B cell (primary cell): ENCODE results near the gene FBLN7. TPM values are rescaled to one million over a fixed set of nuclear protein-coding genes. Genes with fewer than 3 reads are reported as not detected.

Experiments used
- ATAC-seq: fragments of 200-7000 bp; cut with Tn5 transposase; one replicate; pipeline ENCODE4 v1.10.0; 2021; ENCODE audit warnings: low read depth, mild to moderate bottlenecking, moderate number of reproducible peaks, moderate library complexity
- CTCF ChIA-PET: fragments of 350-600 bp; sonication (Branson Sonifier 250); formaldehyde crosslinking; loops from one replicate; lab custom pipeline; 2021; ENCODE audit warnings: antibody characterized with exemption, inconsistent platforms; lab: Charles Lee
- POLR2A ChIA-PET: fragments of 350-600 bp; sonication (Branson Sonifier 250); formaldehyde crosslinking; loops from one replicate; lab custom pipeline; 2021; ENCODE audit warnings: antibody characterized with exemption; lab: Charles Lee
- DNase-seq: peaks from one replicate; pipeline ENCODE4 v3.0.0; 2013
- H2AFZ ChIP-seq: 2 replicates; pipeline ENCODE4 v1.6.1; 2012; ENCODE audit warnings: mild to moderate bottlenecking, low read depth, low read length; ENCODE audit not compliant: insufficient read depth, poor library complexity, severe bottlenecking
- H3K27ac ChIP-seq, 2 donors: 1 replicate in 1 of 2; 2 replicates in 1 of 2; pipeline ENCODE4 v1.5.1; 2012 to 2013; ENCODE audit warnings: low read length in 2 of 2, mild to moderate bottlenecking in 2 of 2, moderate library complexity in 1 of 2
- H3K27me3 ChIP-seq, 4 experiments: fragments of 200-600 bp in 1 of 4; sonication (generic) in 1 of 4; replicated peaks in 1 of 4; 1 replicate in 2 of 4; 2 replicates in 2 of 4; pipeline versions ENCODE4 v1.6.1 to v1.7.0; 2013 to 2016; ENCODE audit warnings: low read length in 3 of 4, mild to moderate bottlenecking in 2 of 4, mixed read lengths in 1 of 4, moderate library complexity in 1 of 4; ENCODE audit not compliant: insufficient read depth in 4 of 4, control insufficient read depth in 3 of 4; ENCODE audit errors: control extremely low read depth in 1 of 4
- H3K36me3 ChIP-seq, 2 experiments: replicated peaks in 1 of 2; 1 replicate in 1 of 2; 2 replicates in 1 of 2; pipeline versions ENCODE4 v1.6.1 to v1.7.1; 2013; ENCODE audit warnings: low read length in 1 of 2; ENCODE audit not compliant: insufficient read depth in 2 of 2, control insufficient read depth in 1 of 2; ENCODE audit errors: control extremely low read depth in 1 of 2, extremely low read depth in 1 of 2
- H3K4me1 ChIP-seq, 2 donors: fragments of 200-600 bp in 1 of 2; sonication (generic) in 1 of 2; 1 replicate in 1 of 2; 2 replicates in 1 of 2; pipeline versions ENCODE4 v1.5.1 to v1.6.1; 2013 to 2017; ENCODE audit warnings: low read length in 2 of 2; ENCODE audit not compliant: control insufficient read depth in 2 of 2, insufficient read depth in 2 of 2
- H3K4me2 ChIP-seq: replicated peaks from 2 replicates; pipeline ENCODE3; 2012; ENCODE audit warnings: mild to moderate bottlenecking, low read depth, low read length; ENCODE audit not compliant: poor library complexity, severe bottlenecking
- H3K4me3 ChIP-seq, 5 experiments: fragments of 200-600 bp in 1 of 5; sonication (generic) in 1 of 5; 1 replicate in 3 of 5; 2 replicates in 2 of 5; pipeline versions ENCODE4 v1.5.1 to v1.7.0; 2011 to 2016; ENCODE audit warnings: low read length in 4 of 5, mild to moderate bottlenecking in 4 of 5, low read depth in 2 of 5, control low read depth in 1 of 5, moderate library complexity in 1 of 5; ENCODE audit not compliant: insufficient read depth in 1 of 5; ENCODE audit errors: control extremely low read depth in 1 of 5, extremely low read depth in 1 of 5
- H3K79me2 ChIP-seq: fragments of 200-600 bp; sonication (generic); one replicate; pipeline ENCODE4 v1.6.0; 2016; ENCODE audit warnings: low read length; ENCODE audit not compliant: control insufficient read depth, insufficient read depth
- H3K9ac ChIP-seq: fragments of 200-600 bp; sonication (generic); 2 replicates; pipeline ENCODE4 v1.6.1; 2017; ENCODE audit warnings: mild to moderate bottlenecking, low read length, moderate library complexity
- H3K9me3 ChIP-seq, 3 donors: one replicate each; pipeline versions ENCODE4 v1.6.1 to v1.7.1; 2013; ENCODE audit warnings: low read length in 2 of 3; ENCODE audit not compliant: control insufficient read depth in 2 of 3, insufficient read depth in 1 of 3; ENCODE audit errors: control extremely low read depth in 1 of 3
- H4K20me1 ChIP-seq: 2 replicates; pipeline ENCODE4 v1.6.0; 2012; ENCODE audit warnings: mild to moderate bottlenecking, low read length; ENCODE audit not compliant: insufficient read depth, control insufficient read depth, poor library complexity, severe bottlenecking
- H3K27ac Mint-ChIP-seq: one replicate; pipeline ENCODE4 v1.8.0; 2021; ENCODE audit warnings: mixed read lengths
- H3K27me3 Mint-ChIP-seq: one replicate; pipeline ENCODE4 v1.8.0; 2021; ENCODE audit warnings: mixed read lengths
- H3K4me1 Mint-ChIP-seq: one replicate; pipeline ENCODE4 v1.8.0; 2021; ENCODE audit warnings: mixed read lengths
- H3K4me3 Mint-ChIP-seq: one replicate; pipeline ENCODE4 v1.8.0; 2021; ENCODE audit warnings: mixed read lengths
- H3K9me3 Mint-ChIP-seq: one replicate; pipeline ENCODE4 v1.8.0; 2022; ENCODE audit warnings: mixed read lengths; ENCODE audit not compliant: insufficient read depth
- CTCF ChIP-seq: fragments of 200-600 bp; IDR thresholded peaks from one replicate; pipeline ENCODE4 v1.8.0; 2022; ENCODE audit warnings: antibody characterized with exemption, mild to moderate bottlenecking
- EZH2 ChIP-seq: IDR thresholded peaks from 2 replicates; pipeline ENCODE4 v1.6.1; 2012; ENCODE audit warnings: borderline replicate concordance, low read depth, mild to moderate bottlenecking, moderate library complexity, low read length; ENCODE audit not compliant: insufficient read depth, poor library complexity, severe bottlenecking
- WGBS: methylation state at CpG from one replicate; pipeline ENCODE4 v1.1.5; 2013; ENCODE audit warnings: missing lambda C conversion rate; ENCODE audit not compliant: insufficient coverage; 5-methylcytosine and 5-hydroxymethylcytosine counted together
- intact Hi-C: fragments of 100-400 bp; cut with micrococcal nuclease; formaldehyde crosslinking; loops from one replicate; pipeline ENCODE4 v1.10.0; 2022
- polyA plus RNA-seq: library from polyadenylated mRNA; depleted of rRNA; stranded (reverse); fragments of >200 nt; gene quantifications from 2 replicates; pipeline ENCODE4 v1.2.3, GENCODE V29; 2012
- total RNA-seq, 2 donors: library from RNA; stranded (reverse); fragments of 120-200 nt in 1 of 2; gene quantifications; 1 replicate in 1 of 2; 2 replicates in 1 of 2; pipeline versions ENCODE4 v1.2.3 to v1.2.4, GENCODE V29; 2013 to 2022

Gene FBLN7
- total and polyA plus RNA-seq, 2 donors (not counting 1 experiment from before 2014, with no cell fraction given), result 0.13 to 1.1 TPM

GRCh38 chr2:112216167-112216566, 78.0 kb downstream of the FBLN7 start:
- ChIA-PET CTCF (interaction anchor here (0.7 kb wide), 1 partner anchor 56 kb away, joined by 3 read pairs; no protein-coding TSS in a partner anchor), POLR2A (no interaction called here)
- Histone ChIP-seq H3K4me3 (no peak overlapping the region), H4K20me1 (no peaks in the 10 kb centered on the region), H3K27ac (no peak overlapping the region), H3K27me3 (no peaks in the 10 kb centered on the region), H3K9me3 (peaks cover 0 to 8% (median 6%) of the 10 kb centered on the region in 3 donors), H3K4me2 (no peak overlapping the region), H3K79me2 (no peaks in the 10 kb centered on the region), H2AFZ (no peak overlapping the region), H3K9ac (no peak overlapping the region), H3K36me3 (peaks cover 9 to 16% of the 10 kb centered on the region in 2 experiments), H3K4me1 (no peaks in the 10 kb centered on the region)
- H3K9me3 Mint-ChIP-seq, result peaks cover 5% of the 10 kb centered on the region
- TF ChIP-seq CTCF (no peak), EZH2 (no peak)
- no peak overlapping the region for H3K4me3 Mint-ChIP-seq
- no peaks in the 10 kb centered on the region for H3K27me3 Mint-ChIP-seq
- ATAC-seq, result no peak
- intact Hi-C loops, result no loop called here
- H3K27ac Mint-ChIP-seq, result no peak overlapping the region
- no peaks in the 10 kb centered on the region for H3K4me1 Mint-ChIP-seq
- WGBS, result 100% methylated on average over 3 of the region's 3 CpGs
- no peak for DNase-seq

- no peak for TF ChIP-seq CTCF
- TF ChIP-seq EZH2, result no peak
- Histone ChIP-seq H4K20me1 (no peaks in the 10 kb centered on the region), H2AFZ (no peak overlapping the region), H3K4me2 (no peak overlapping the region), H3K27ac (no peak overlapping the region), H3K9ac (no peak overlapping the region), H3K79me2 (no peaks in the 10 kb centered on the region), H3K36me3 (peaks cover 14 to 27% of the 10 kb centered on the region in 2 experiments), H3K4me3 (no peak overlapping the region), H3K4me1 (no peaks in the 10 kb centered on the region), H3K27me3 (no peaks in the 10 kb centered on the region), H3K9me3 (peaks cover 0 to 9% (median 8%) of the 10 kb centered on the region in 3 donors)
- no peak overlapping the region for H3K27ac Mint-ChIP-seq
- H3K27me3 Mint-ChIP-seq, result no peaks in the 10 kb centered on the region
- ATAC-seq, result no peak
- no peak for DNase-seq
- intact Hi-C loops, result no loop called here
- no peak overlapping the region for H3K4me3 Mint-ChIP-seq
- no peaks in the 10 kb centered on the region for H3K4me1 Mint-ChIP-seq
- POLR2A ChIA-PET, result no interaction called here
- CTCF ChIA-PET, result no interaction called here
- peaks cover 6% of the 10 kb centered on the region for H3K9me3 Mint-ChIP-seq
Observed at GRCh38 chr2:112217854-112218253, 79.7 kb downstream of the FBLN7 start.
